Smooth muscle cell (in vitro differentiated cells): ENCODE results near the gene NMRK1. TPM values are rescaled to one million over a fixed set of nuclear protein-coding genes. Genes with fewer than 3 reads are reported as not detected.

Experiments
- DNase-seq: peaks from one replicate; lab custom pipeline; 2025; ENCODE audit not compliant: unreplicated experiment; lab: John Stamatoyannopoulos, UW
- H2AFZ ChIP-seq: fragments of 200-600 bp; sonication (generic); 2 replicates; pipeline ENCODE4 v1.6.0; 2016; ENCODE audit warnings: antibody characterized with exemption, low read depth, mild to moderate bottlenecking
- H3F3A ChIP-seq: fragments of 200-600 bp; sonication (generic); 2 replicates; pipeline ENCODE4 v1.6.0; 2017; ENCODE audit warnings: antibody characterized with exemption, low read depth
- H3K27ac ChIP-seq: fragments of 200-600 bp; sonication (generic); 2 replicates; pipeline ENCODE4 v1.5.1; 2016; ENCODE audit warnings: low read depth, mild to moderate bottlenecking
- H3K27me3 ChIP-seq: fragments of 200-600 bp; sonication (generic); 2 replicates; pipeline ENCODE4 v1.6.1; 2016; ENCODE audit warnings: low read depth, mild to moderate bottlenecking
- H3K36me3 ChIP-seq: fragments of 200-600 bp; sonication (generic); 2 replicates; pipeline ENCODE4 v1.5.1; 2016; ENCODE audit warnings: low read depth
- H3K4me1 ChIP-seq: fragments of 200-600 bp; sonication (generic); 2 replicates; pipeline ENCODE4 v1.5.1; 2016; ENCODE audit warnings: low read depth
- H3K4me2 ChIP-seq: fragments of 200-600 bp; sonication (generic); 2 replicates; pipeline ENCODE4 v1.6.0; 2016; ENCODE audit warnings: mild to moderate bottlenecking
- H3K4me3 ChIP-seq: fragments of 200-600 bp; sonication (generic); 2 replicates; pipeline ENCODE4 v1.5.1; 2016; ENCODE audit warnings: mild to moderate bottlenecking
- H3K79me2 ChIP-seq: fragments of 200-600 bp; sonication (generic); 2 replicates; pipeline ENCODE4 v1.6.0; 2016; ENCODE audit warnings: low read depth, mild to moderate bottlenecking
- H3K9ac ChIP-seq: fragments of 200-600 bp; sonication (generic); 2 replicates; pipeline ENCODE4 v1.6.0; 2016; ENCODE audit warnings: low read depth
- H3K9me3 ChIP-seq: fragments of 200-600 bp; sonication (generic); replicated peaks from 2 replicates; pipeline ENCODE4 v1.5.1; 2016; ENCODE audit warnings: low read depth
- H4K20me1 ChIP-seq: fragments of 200-600 bp; sonication (generic); 2 replicates; pipeline ENCODE4 v1.6.0; 2016; ENCODE audit warnings: low read depth
- CTCF ChIP-seq: fragments of 200-600 bp; sonication (generic); IDR thresholded peaks from 2 replicates; pipeline ENCODE4 v1.5.1; 2017; ENCODE audit warnings: borderline replicate concordance, mild to moderate bottlenecking, antibody characterized with exemption; ENCODE audit not compliant: insufficient read depth, poor library complexity, severe bottlenecking
- WGBS: methylation state at CpG from one replicate; pipeline ENCODE4 v1.1.7; 2016; ENCODE audit warnings: low lambda C conversion rate; 5-methylcytosine and 5-hydroxymethylcytosine counted together
- polyA plus RNA-seq: library from polyadenylated mRNA; unstranded; fragments of >200 nt; fragmentation: Nextera tagmentation; extraction: Ambion mirVana; gene quantifications from 2 replicates; pipeline ENCODE4 v1.2.1, GENCODE V29; 2016
- total RNA-seq: library from RNA; depleted of rRNA; stranded (reverse); fragments of >200 nt; gene quantifications from 2 replicates; pipeline ENCODE4 v1.2.3, GENCODE V29; 2014

Gene NMRK1
- total and polyA plus RNA-seq, 2 experiments from 2014 or later: 12.3 to 16.4 TPM

- TF ChIP-seq CTCF: no peak
- no peak for DNase-seq
- Histone ChIP-seq H3K36me3 (no peaks in the 10 kb centered on the region), H4K20me1 (peaks cover 14% of the 10 kb centered on the region), H3F3A (no peaks in the 10 kb centered on the region), H3K27me3 (no peaks in the 10 kb centered on the region), H3K27ac (no peak overlapping the region), H3K9me3 (no peaks in the 10 kb centered on the region), H3K4me2 (no peak overlapping the region), H3K9ac (no peak overlapping the region), H2AFZ (no peak overlapping the region), H3K4me1 (peaks cover 12% of the 10 kb centered on the region), H3K4me3 (no peak overlapping the region), H3K79me2 (peaks cover 14% of the 10 kb centered on the region)
- WGBS: 86% methylated on average over 1 of the region's 1 CpG
These were observed 2.3 kb downstream of the NMRK1 start for GRCh38 chr9:75085640-75086039.

GRCh38 chr9:75084081-75084672 is 3.8 kb downstream of the NMRK1 start:
- Histone ChIP-seq H3K27ac (no peak overlapping the region), H3K4me3 (no peak overlapping the region), H3K9me3 (no peaks in the 10 kb centered on the region), H4K20me1 (no peaks in the 10 kb centered on the region), H3K9ac (no peak overlapping the region), H3K79me2 (no peaks in the 10 kb centered on the region), H3K4me2 (no peak overlapping the region), H3K36me3 (no peaks in the 10 kb centered on the region), H3K4me1 (peaks cover 5% of the 10 kb centered on the region), H2AFZ (no peak overlapping the region), H3K27me3 (no peaks in the 10 kb centered on the region), H3F3A (no peaks in the 10 kb centered on the region)
- 81% methylated on average over 5 of the region's 5 CpGs for WGBS
- TF ChIP-seq CTCF: no peak
- no peak for DNase-seq

GRCh38 chr9:75083188-75083970 is 4.6 kb downstream of the NMRK1 start:
- peak overlapping the region; percentile 9 for H3K4me2 ChIP-seq
- no peaks in the 10 kb centered on the region for H3K36me3 ChIP-seq
- H3K27me3 ChIP-seq: no peaks in the 10 kb centered on the region
- H4K20me1 ChIP-seq: no peaks in the 10 kb centered on the region
- H3K4me3 ChIP-seq: no peak overlapping the region
- no peak overlapping the region for H2AFZ ChIP-seq
- no peak overlapping the region for H3K27ac ChIP-seq
- TF ChIP-seq CTCF: no peak
- 38% methylated on average over 12 of the region's 12 CpGs for WGBS
- H3K79me2 ChIP-seq: no peaks in the 10 kb centered on the region
- H3F3A ChIP-seq: no peaks in the 10 kb centered on the region
- H3K4me1 ChIP-seq: peaks cover 5% of the 10 kb centered on the region
- no peak for DNase-seq
- no peaks in the 10 kb centered on the region for H3K9me3 ChIP-seq
- no peak overlapping the region for H3K9ac ChIP-seq

GRCh38 chr9:75081632-75082031 is 6.3 kb downstream of the NMRK1 start:
- no peaks in the 10 kb centered on the region for H3K79me2 ChIP-seq
- H3F3A ChIP-seq: no peaks in the 10 kb centered on the region
- no peak overlapping the region for H3K9ac ChIP-seq
- H3K4me1 ChIP-seq: peaks cover 5% of the 10 kb centered on the region
- H2AFZ ChIP-seq: no peak overlapping the region
- no peak overlapping the region for H3K27ac ChIP-seq
- DNase-seq: no peak
- no peaks in the 10 kb centered on the region for H3K9me3 ChIP-seq
- H3K27me3 ChIP-seq: no peaks in the 10 kb centered on the region
- no peaks in the 10 kb centered on the region for H3K36me3 ChIP-seq
- no peaks in the 10 kb centered on the region for H4K20me1 ChIP-seq
- no peak overlapping the region for H3K4me3 ChIP-seq
- no peak overlapping the region for H3K4me2 ChIP-seq
- WGBS: 0% methylated on average over 2 of the region's 2 CpGs
- no peak for TF ChIP-seq CTCF
